Activated effector memory CD4-positive, alpha-beta T cell treated with anti-CD3 and anti-CD28 coated beads, Interleukin-2, amount 50 U/mL, for 16 hours (primary cell): ENCODE measurements around the gene BABAM2.

ENCODE experiments used
- DNase-seq: peaks from one replicate; pipeline ENCODE4 v3.0.0-alpha.2; 2020

The BABAM2 gene

GRCh38 chr2:28338046-28338817, 447.7 kb downstream of the BABAM2 start:
- no peak for DNase-seq

- no peak for DNase-seq
Observed at GRCh38 chr2:28338831-28339321, 448.3 kb downstream of the BABAM2 start.

- DNase-seq: no peak
Observed at GRCh38 chr2:28339516-28340175, 449.1 kb downstream of the BABAM2 start.

- DNase-seq: no peak
Observed at GRCh38 chr2:28340312-28341202, 450.0 kb downstream of the BABAM2 start.

- DNase-seq: no peak
Observed at GRCh38 chr2:28341208-28341891, 450.8 kb downstream of the BABAM2 start.

- no peak for DNase-seq
Observed at GRCh38 chr2:28342081-28342967, 451.8 kb downstream of the BABAM2 start.

GRCh38 chr2:28343184-28343942, 452.8 kb downstream of the BABAM2 start:
- DNase-seq: no peak

GRCh38 chr2:28343971-28344715, 453.6 kb downstream of the BABAM2 start:
- DNase-seq: no peak

GRCh38 chr2:28344756-28345373, 454.3 kb downstream of the BABAM2 start:
- no peak for DNase-seq

GRCh38 chr2:28345619-28346018, 455.1 kb downstream of the BABAM2 start:
- DNase-seq: no peak

- DNase-seq: no peak
Observed at GRCh38 chr2:28346587-28346986, 456.1 kb downstream of the BABAM2 start.

GRCh38 chr2:28347193-28347592, 456.7 kb downstream of the BABAM2 start:
- peak; percentile 58 for DNase-seq

- DNase-seq: no peak
Observed at GRCh38 chr2:28347596-28347995, 457.1 kb downstream of the BABAM2 start.

- DNase-seq: peak; percentile 82
Observed at GRCh38 chr2:28348149-28348567, 457.6 kb downstream of the BABAM2 start.

GRCh38 chr2:28348921-28349320, 458.4 kb downstream of the BABAM2 start:
- no peak for DNase-seq

GRCh38 chr2:28349546-28350165, 459.1 kb downstream of the BABAM2 start:
- DNase-seq: no peak

GRCh38 chr2:28350196-28350595, 459.7 kb downstream of the BABAM2 start:
- no peak for DNase-seq

- DNase-seq: no peak
Observed at GRCh38 chr2:28350791-28351285, 460.3 kb downstream of the BABAM2 start.

- no peak for DNase-seq
Observed at GRCh38 chr2:28351621-28352020, 461.1 kb downstream of the BABAM2 start.
